Liver (tissue), 9 donors: ENCODE measurements around the gene DHCR7. TPM values are rescaled to one million over a fixed set of nuclear protein-coding genes. Genes with fewer than 3 reads are reported as not detected.

Experiments
- DNase-seq: peaks from one replicate; pipeline ENCODE4 v3.0.0-alpha.2; 2017; ENCODE audit warnings: low spot score
- H3K27ac ChIP-seq, 2 donors: one replicate each; pipeline ENCODE4 v1.7.0; 2013; ENCODE audit warnings: inconsistent platforms in 2 of 2, low read length in 2 of 2, control low read depth in 1 of 2, low read depth in 1 of 2, mild to moderate bottlenecking in 1 of 2
- H3K27me3 ChIP-seq, 4 donors: one replicate each; pipeline versions ENCODE4 v1.6.1 to v1.7.0; 2013; ENCODE audit warnings: low read length in 3 of 4, inconsistent platforms in 1 of 4, mild to moderate bottlenecking in 1 of 4, moderate library complexity in 1 of 4; ENCODE audit not compliant: control insufficient read depth in 4 of 4, insufficient read depth in 4 of 4
- H3K36me3 ChIP-seq, 4 donors: one replicate each; pipeline versions ENCODE4 v1.6.1 to v1.7.0; 2013; ENCODE audit warnings: low read length in 3 of 4, mild to moderate bottlenecking in 3 of 4, low read depth in 1 of 4, moderate library complexity in 1 of 4; ENCODE audit not compliant: control insufficient read depth in 4 of 4, insufficient read depth in 3 of 4
- H3K4me1 ChIP-seq, 4 donors: one replicate each; pipeline versions ENCODE4 v1.6.1 to v1.7.0; 2013; ENCODE audit warnings: low read length in 3 of 4, mild to moderate bottlenecking in 3 of 4, moderate library complexity in 1 of 4; ENCODE audit not compliant: control insufficient read depth in 4 of 4, insufficient read depth in 4 of 4
- H3K4me3 ChIP-seq, 3 donors: one replicate each; pipeline versions ENCODE4 v1.6.1 to v1.7.0; 2013; ENCODE audit warnings: low read length in 3 of 3, control low read depth in 1 of 3, low read depth in 1 of 3, mild to moderate bottlenecking in 1 of 3
- H3K9ac ChIP-seq, 2 donors: one replicate each; pipeline ENCODE4 v1.7.0; 2013; ENCODE audit warnings: low read length in 2 of 2, mild to moderate bottlenecking in 2 of 2, moderate library complexity in 2 of 2, control low read depth in 1 of 2, low read depth in 1 of 2
- H3K9me3 ChIP-seq, 4 donors: one replicate each; pipeline versions ENCODE4 v1.6.1 to v1.7.0; 2013; ENCODE audit warnings: low read length in 3 of 4; ENCODE audit not compliant: control insufficient read depth in 4 of 4
- EGR1 ChIP-seq, 2 donors: IDR thresholded peaks; 2 replicates each; pipeline ENCODE4 v1.6.1; 2016 to 2018; ENCODE audit warnings: antibody characterized with exemption in 2 of 2, low read depth in 2 of 2
- FOXA1 ChIP-seq: IDR thresholded peaks from 2 replicates; pipeline ENCODE4 v1.6.1; 2016; ENCODE audit warnings: antibody characterized with exemption
- HNF4A ChIP-seq, 2 donors: conservative IDR thresholded peaks; 2 replicates each; pipeline ENCODE4 v1.6.1; 2016; ENCODE audit warnings: antibody characterized with exemption in 2 of 2, mild to moderate bottlenecking in 2 of 2
- HNF4G ChIP-seq: IDR thresholded peaks from 2 replicates; pipeline ENCODE4 v1.6.1; 2016; ENCODE audit warnings: antibody characterized with exemption
- MAX ChIP-seq: IDR thresholded peaks from 2 replicates; pipeline ENCODE4 v1.6.1; 2016; ENCODE audit warnings: antibody characterized with exemption
- NR2F2 ChIP-seq: IDR thresholded peaks from 2 replicates; pipeline ENCODE4 v1.6.1; 2016; ENCODE audit warnings: antibody characterized with exemption
- RAD21 ChIP-seq, 2 donors: IDR thresholded peaks; 2 replicates each; pipeline ENCODE4 v1.6.1; 2016; ENCODE audit warnings: antibody characterized with exemption in 2 of 2, mild to moderate bottlenecking in 2 of 2
- RXRA ChIP-seq, 2 donors: IDR thresholded peaks; 2 replicates each; pipeline ENCODE4 v1.6.1; 2017 to 2018; ENCODE audit warnings: antibody characterized with exemption in 2 of 2, mild to moderate bottlenecking in 1 of 2
- SP1 ChIP-seq: IDR thresholded peaks from 2 replicates; pipeline ENCODE4 v1.6.1; 2018; ENCODE audit warnings: antibody characterized with exemption, mild to moderate bottlenecking
- TAF1 ChIP-seq: conservative IDR thresholded peaks from 2 replicates; pipeline ENCODE4 v1.6.1; 2016; ENCODE audit warnings: antibody characterized with exemption, mild to moderate bottlenecking
- YY1 ChIP-seq: IDR thresholded peaks from 2 replicates; pipeline ENCODE4 v1.6.1; 2016; ENCODE audit warnings: antibody characterized with exemption, mild to moderate bottlenecking
- WGBS: extraction: QIAGEN DNeasy Blood & Tissue Kit; methylation state at CpG from one replicate; pipeline ENCODE4 v1.1.7; 2013; 5-methylcytosine and 5-hydroxymethylcytosine counted together
- polyA plus RNA-seq, 2 donors: library from polyadenylated mRNA; stranded (reverse) in 1 of 2; unstranded in 1 of 2; fragments of 200-250 nt in 1 of 2; fragments of >200 nt in 1 of 2; fragmentation: Nextera tagmentation in 1 of 2; extraction: Ambion mirVana in 1 of 2; gene quantifications; one replicate each; pipeline versions ENCODE4 v1.2.1 to v1.2.3, GENCODE V29; 2013 to 2015
- total RNA-seq, 2 donors: library from RNA; depleted of rRNA; stranded (reverse); fragments of >200 nt; gene quantifications; one replicate each; pipeline ENCODE4 v1.2.3, GENCODE V29; 2014
- TF ChIP-seq, protein P1 (sequence below): IDR thresholded peaks from 2 replicates; pipeline ENCODE4 v1.6.1; 2016; ENCODE audit warnings: antibody characterized with exemption, mild to moderate bottlenecking
- TF ChIP-seq, protein P2 (sequence below): fragments of 150-350 bp; IDR thresholded peaks from 2 replicates; pipeline ENCODE4 v1.5.1; 2017; ENCODE audit warnings: improper control_type of control experiment, low read depth, low read length; ENCODE audit not compliant: missing input control
- donor health status: healthy.
- donor health status: healthy.
- donor health status: healthy.
- donor health status: healthy.
- donor health status: healthy.

The DHCR7 gene
- total and polyA plus RNA-seq, 4 donors: 56.9 to 224 (median 172) TPM

GRCh38 chr11:71465054-71465453, 16.9 kb upstream of the DHCR7 start:
- peaks cover 2 to 28% (median 12%) of the 10 kb centered on the region in 4 donors for H3K36me3 ChIP-seq
- H3K4me1 ChIP-seq: no peaks in the 10 kb centered on the region
- no peak for DNase-seq
- H3K27ac ChIP-seq: no peak overlapping the region
- TF ChIP-seq RXRA (IDR thresholded peaks at IDR 0.05) (no peak), SP1 (no peak), FOXA1 (no peak), TAF1 (no peak), HNF4G (no peak), YY1 (no peak), HNF4A (conservative IDR thresholded peaks at IDR 0.05) (no peak), RAD21 (IDR thresholded peaks at IDR 0.05) (no peak), MAX (no peak), NR2F2 (no peak), EGR1 (IDR thresholded peaks at IDR 0.05; ENCODE audit: low read depth in 2 of 2) (no peak)
- TF ChIP-seq, protein P1, sequence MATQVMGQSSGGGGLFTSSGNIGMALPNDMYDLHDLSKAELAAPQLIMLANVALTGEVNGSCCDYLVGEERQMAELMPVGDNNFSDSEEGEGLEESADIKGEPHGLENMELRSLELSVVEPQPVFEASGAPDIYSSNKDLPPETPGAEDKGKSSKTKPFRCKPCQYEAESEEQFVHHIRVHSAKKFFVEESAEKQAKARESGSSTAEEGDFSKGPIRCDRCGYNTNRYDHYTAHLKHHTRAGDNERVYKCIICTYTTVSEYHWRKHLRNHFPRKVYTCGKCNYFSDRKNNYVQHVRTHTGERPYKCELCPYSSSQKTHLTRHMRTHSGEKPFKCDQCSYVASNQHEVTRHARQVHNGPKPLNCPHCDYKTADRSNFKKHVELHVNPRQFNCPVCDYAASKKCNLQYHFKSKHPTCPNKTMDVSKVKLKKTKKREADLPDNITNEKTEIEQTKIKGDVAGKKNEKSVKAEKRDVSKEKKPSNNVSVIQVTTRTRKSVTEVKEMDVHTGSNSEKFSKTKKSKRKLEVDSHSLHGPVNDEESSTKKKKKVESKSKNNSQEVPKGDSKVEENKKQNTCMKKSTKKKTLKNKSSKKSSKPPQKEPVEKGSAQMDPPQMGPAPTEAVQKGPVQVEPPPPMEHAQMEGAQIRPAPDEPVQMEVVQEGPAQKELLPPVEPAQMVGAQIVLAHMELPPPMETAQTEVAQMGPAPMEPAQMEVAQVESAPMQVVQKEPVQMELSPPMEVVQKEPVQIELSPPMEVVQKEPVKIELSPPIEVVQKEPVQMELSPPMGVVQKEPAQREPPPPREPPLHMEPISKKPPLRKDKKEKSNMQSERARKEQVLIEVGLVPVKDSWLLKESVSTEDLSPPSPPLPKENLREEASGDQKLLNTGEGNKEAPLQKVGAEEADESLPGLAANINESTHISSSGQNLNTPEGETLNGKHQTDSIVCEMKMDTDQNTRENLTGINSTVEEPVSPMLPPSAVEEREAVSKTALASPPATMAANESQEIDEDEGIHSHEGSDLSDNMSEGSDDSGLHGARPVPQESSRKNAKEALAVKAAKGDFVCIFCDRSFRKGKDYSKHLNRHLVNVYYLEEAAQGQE: no peak
- TF ChIP-seq, protein P2, sequence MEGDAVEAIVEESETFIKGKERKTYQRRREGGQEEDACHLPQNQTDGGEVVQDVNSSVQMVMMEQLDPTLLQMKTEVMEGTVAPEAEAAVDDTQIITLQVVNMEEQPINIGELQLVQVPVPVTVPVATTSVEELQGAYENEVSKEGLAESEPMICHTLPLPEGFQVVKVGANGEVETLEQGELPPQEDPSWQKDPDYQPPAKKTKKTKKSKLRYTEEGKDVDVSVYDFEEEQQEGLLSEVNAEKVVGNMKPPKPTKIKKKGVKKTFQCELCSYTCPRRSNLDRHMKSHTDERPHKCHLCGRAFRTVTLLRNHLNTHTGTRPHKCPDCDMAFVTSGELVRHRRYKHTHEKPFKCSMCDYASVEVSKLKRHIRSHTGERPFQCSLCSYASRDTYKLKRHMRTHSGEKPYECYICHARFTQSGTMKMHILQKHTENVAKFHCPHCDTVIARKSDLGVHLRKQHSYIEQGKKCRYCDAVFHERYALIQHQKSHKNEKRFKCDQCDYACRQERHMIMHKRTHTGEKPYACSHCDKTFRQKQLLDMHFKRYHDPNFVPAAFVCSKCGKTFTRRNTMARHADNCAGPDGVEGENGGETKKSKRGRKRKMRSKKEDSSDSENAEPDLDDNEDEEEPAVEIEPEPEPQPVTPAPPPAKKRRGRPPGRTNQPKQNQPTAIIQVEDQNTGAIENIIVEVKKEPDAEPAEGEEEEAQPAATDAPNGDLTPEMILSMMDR: no peak
- WGBS: 95% methylated on average over 4 of the region's 4 CpGs
- H3K9me3 ChIP-seq: no peaks in the 10 kb centered on the region
- H3K27me3 ChIP-seq: no peaks in the 10 kb centered on the region
- H3K4me3 ChIP-seq: no peak overlapping the region
- no peak overlapping the region for H3K9ac ChIP-seq

DNA sequence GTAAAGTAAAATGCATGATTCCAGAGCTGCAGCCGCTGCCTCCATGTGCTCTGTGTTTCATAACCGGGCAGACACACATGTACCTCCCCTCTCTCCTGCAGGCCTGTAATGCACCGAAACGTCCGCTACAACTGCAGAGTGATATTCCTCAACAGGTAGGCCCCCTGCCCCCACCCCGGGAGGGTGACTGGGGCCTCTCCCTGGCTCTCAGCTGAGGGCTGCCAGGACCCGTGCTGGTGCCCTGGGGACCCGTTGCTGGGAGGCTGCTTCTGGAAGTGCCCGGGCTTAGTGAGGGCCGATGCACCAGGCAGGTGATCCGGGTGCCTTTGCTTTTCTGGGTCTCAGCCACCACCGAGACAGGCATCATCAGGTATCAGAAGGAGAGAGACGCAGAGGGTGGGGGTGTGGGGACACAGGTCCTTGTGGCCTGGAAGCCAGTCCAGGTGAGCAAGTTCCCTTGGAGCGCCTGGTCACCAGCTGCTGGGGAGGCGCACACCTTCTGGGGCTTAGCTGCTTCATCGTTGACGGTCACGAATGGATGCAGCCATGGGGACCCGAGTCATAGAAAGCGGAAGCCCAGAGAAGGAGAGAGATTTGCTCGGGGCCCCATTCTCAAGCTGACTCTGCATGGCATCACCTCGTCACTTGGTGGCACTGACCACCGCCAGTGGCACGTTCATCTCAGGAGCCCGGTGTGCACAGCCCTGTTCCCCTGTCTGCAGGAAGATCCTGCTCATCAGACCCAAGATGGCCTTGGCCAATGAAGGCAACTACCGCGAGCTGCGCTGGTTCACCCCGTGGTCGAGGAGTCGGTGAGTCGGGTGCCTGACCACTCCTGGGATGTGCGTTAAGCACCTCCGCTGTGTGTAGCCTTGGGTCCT, 15.4 kb upstream of the DHCR7 start:
- Histone ChIP-seq H3K27ac (no peak overlapping the region), H3K9ac (no peak overlapping the region), H3K4me1 (no peaks in the 10 kb centered on the region), H3K27me3 (no peaks in the 10 kb centered on the region), H3K36me3 (peaks cover 10 to 43% (median 20%) of the 10 kb centered on the region in 4 donors), H3K4me3 (no peak overlapping the region), H3K9me3 (no peaks in the 10 kb centered on the region)
- 97% methylated on average over 34 of the region's 34 CpGs for WGBS
- no peak for TF ChIP-seq SP1
- DNase-seq: no peak
